Esophagus mucosa (tissue), 1 donor: ENCODE measurements around the gene DAGLA. TPM values are rescaled to one million over a fixed set of nuclear protein-coding genes. Genes with fewer than 3 reads are reported as not detected.

Source experiments
- ATAC-seq: fragments of 200-7000 bp; cut with Tn5 transposase; one replicate; pipeline ENCODE4 v1.9.1; 2020
- total RNA-seq: library from RNA; stranded (reverse); gene quantifications from one replicate; pipeline ENCODE4 v1.2.4, GENCODE V29; 2023
- donor health status: DM: yes; HTN: yes; CAD: no.

The DAGLA gene
- total RNA-seq, 1 donor from 2014 or later = 2.3 TPM

DNA sequence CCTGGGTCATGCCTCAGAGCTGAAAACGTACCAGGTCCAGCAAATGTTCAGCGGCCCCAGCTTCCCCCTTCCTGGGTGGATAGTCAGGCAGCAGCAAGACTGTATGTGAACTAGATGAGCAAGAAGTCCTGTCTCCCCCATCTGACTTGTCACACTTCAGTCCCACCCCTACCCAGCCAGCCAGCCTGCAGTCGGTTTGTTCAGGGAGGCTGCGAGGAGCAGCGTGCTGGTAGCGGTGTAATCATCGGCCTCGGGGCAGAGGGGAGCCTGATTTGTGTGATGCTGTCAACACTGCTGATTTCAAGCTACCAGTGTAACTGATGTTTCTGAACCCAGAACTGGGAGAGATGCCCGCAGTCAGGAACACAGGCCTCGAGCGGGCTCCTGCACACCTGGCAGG lies 102.7 kb downstream of the DAGLA start:
- ATAC-seq = no peak

DNA sequence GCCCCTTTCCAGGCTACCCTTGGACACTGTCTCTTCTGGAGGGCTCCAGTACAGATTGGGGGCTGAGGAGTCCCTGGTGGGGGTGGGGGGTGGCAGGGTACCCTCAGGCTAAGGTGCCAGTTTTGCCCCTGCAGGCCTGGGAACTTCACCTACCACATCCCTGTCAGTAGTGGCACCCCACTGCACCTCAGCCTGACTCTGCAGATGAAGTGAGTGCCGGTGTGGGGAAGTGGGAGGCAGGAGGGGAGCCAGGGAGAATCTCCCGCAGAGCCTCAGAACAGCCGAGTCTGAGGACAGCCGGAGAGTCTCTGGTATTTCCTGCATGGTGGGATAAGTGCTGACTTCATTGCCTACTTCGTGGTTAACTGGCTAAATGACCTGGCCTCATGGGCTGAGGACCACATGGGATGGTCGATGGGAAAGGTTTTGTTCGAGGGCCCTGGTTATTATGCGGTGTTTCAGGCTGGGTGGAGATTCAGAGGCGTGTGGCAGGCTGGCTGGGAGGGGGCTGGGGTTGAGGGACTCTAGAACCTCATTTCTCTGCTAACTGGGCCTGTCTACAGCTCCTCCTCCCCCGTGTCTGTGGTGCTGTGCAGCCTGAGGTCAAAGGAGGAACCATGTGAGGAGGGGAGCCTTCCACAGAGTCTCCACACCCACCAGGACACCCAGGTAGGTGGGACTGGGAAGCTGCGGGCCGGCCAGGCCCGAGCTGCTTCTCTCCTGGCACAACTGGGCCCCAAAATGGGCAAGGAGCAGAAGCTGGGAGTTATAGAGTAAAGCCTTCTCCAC lies 103.7 kb downstream of the DAGLA start:
- ATAC-seq = no peak

DNA sequence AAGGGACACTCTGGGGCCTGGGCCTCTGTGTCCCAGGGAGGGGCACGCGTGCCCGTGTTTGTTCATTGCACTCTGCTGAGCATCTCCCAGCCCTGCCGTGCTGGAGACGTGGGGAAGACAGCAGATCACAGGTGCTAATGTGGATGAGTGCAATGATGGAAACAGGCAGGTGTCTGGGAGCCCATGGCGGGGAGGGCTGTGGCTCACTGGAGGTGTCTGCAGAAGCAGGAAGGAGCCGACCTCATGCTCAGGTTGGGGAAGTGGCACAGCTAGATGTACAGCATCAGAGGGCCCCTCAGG lies 104.3 kb downstream of the DAGLA start:
- no peak for ATAC-seq

DNA sequence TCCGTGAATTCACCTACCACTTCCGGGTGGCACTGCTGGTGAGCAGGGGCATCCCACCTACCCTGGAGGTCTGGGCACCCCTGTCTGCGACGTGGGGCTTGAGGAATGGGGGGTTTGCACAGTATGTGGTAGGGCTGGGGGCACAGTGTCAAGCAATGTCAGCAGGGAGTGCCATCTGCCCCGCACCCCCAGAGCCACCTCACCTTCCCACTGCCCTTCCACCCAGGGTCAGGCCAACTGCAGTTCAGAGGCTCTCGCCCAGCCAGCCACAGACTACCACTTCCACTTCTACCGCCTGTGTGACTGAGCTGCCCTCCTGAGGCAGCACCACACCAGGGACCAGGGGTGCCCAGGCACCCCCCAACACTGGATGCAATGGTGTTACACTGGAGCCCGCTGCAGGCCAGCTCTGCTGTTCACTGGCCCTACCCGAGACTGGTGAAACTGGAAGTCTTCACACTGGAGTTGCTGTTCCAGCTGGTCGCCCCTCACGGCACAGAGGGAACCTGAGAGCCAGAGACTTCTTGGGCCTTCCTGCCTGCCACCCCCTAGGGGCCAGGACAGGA lies 105.7 kb downstream of the DAGLA start:
- no peak for ATAC-seq

DNA sequence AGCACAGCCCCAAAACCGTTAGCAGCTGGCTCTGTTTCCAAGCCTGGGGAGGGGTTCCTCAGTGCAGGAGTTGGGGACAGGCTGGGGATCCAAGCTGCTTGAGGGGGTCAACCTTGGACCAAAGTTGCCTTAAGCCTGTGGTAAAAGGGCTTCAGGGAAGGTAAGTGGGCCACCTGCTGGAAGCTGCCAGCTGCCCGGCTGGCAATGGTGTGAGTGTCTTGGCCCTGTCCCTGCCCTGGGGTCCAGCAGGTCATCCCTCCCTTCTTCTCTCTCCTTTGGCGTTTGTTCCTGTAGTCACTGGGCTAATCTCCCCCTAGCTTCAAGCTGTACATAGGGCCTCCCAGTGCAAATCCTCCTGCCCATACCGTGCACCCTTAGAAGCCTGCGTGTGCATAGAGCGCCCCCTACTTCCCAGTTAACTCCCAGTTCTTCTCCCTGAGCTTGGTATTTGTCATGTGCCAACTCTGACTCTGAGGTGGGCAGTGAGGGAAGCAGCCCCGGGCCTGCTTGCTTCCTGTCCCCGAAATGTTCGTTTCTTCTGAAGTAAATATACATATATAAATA lies 107.8 kb downstream of the DAGLA start:
- no peak for ATAC-seq

DNA sequence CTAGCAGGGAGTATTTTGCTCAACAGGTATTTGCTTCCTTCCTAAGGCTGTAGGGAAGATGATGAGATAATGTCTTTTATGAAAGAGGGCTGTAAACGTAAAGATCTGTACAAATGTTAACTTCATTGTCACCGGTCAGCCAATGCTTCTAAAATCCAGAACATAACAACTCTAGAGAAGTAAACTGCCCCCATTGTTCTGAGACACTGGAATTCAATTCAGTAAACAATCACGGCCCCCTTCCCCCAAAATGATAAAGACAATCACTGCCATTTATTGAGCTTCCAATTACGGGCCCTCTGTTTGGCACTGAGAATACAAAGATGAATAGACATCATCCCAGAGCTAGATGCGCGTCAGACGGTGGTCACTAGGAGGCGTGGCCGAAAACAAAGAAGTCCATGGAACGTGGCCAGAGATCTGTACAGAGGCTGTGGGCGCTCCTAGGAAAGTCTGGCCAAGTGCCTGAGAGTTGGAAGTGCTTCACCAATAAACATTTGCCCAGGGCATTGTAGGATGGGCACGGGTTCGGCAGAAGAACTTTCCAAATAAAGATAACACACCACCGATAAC lies 111.6 kb downstream of the DAGLA start:
- ATAC-seq = peak; percentile 61

DNA sequence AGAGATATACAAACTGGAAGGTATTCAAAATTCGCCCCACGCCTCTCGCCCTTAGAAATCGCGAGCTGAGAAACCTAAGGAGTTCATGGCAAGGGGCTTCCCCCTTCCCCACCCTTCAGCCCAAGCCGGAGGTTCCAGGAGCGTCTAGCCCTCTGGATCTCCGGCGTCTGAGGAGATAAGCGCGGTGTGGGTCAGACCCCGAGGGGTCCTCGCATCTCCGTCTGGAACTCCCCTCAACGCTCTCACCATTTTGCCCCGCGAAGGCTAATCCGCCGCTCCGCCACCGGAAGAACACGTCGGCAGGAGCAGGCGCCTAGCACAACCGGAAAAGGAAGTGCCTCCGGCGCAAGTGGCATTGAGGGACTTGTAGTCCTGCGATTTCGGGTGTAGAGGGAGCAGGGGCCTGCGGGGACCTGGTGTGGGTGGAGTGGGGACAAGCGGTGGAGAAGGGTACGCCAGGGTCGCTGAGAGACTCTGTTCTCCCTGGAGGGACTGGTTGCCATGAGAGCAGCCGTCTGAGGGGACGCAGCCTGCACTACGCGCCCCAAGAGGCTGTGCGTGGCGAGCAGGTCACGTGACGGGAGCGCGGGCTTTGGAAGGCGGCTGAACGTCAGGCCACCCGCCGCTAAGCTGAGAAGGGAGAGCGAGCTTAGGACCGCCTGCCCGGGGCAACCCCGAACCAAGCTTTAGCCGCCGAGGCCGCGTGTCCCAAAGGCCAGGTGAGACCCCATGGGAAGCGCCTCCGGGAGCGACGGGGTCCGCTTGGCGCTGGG lies 112.3 kb downstream of the DAGLA start, which contains the start of the genes FEN1 and TMEM258:
Gene FEN1 (plus strand): TSS at position 602 of the 773 bp plus-strand sequence. CDS start 2,451 bp downstream, outside the sequence.
Gene TMEM258 (minus strand): TSS at position 290 of the 773 bp plus-strand sequence. CDS start 41 bp downstream, at position 249.
- peak; percentile 90 for ATAC-seq

DNA sequence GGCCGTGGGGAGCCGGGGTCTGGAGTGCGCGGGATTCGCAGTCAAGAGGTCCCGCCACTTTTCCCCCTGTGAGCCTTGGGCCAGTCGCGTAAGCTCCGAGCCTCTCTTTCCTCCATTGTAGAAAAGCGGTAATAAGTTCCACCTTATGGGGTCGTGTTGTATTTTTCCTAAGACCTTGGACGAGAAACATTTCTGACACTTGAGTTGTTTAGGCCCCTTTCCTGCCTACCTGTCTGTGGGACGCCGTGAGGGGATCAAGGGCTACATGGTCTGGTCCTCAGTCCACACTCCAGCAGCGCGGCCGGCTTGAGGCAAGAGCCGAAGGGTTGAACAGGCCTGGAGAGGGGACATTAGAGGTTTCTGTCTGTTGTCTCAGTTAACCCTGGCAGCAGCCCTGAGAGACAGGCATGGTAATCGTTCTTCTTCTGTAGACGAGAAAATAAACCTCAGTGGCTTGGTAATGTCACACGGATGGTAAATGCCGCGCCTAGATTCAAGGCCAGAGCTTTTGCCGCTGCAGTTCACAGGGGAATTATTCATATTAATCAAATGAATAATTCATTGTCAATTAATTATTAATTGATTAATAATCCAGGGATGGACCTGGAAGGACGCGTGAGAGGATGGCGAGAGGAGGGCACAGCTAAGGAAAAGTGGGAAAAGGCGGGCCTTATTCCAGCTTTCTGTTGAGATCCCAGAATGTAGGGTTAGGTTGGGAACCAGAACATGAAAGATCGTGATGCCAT lies 113.1 kb downstream of the DAGLA start:
- no peak for ATAC-seq

DNA sequence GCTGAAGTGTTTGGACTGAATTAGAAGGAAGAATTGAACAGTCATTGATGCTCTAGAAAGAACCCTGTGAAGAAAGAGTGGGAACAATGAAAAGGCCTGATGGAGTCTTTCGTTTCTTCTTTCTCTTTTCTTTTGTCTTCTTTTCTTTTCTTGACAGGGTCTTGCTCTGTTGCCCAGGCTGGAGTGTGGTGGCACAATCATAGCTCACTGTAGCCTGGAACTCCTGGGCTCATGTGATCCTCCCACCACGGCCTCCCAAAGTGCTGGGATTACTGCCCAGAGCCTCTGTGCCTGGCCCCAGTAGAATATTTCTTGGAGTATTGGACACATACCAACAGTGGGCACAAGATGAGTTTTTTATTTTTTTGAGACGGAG lies 113.6 kb downstream of the DAGLA start:
- no peak for ATAC-seq

DNA sequence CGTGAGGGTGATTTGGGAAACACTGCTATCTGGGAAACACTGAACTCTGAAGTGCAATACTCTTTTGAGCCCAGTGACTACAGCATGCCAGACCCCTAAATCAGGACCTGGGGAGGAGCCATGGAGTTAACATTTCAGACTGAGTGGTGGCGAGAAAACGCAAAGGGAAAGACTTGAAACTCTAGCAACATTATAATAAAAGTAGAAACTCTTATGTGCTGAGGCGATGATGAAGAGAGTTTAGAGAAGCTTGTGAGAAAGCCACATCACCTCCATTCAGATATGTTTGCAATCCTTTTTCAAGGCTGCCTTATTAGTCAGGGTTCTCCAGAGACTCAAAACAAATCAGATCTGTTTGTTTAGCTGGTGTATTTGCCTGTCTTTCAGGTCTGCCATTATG lies 114.4 kb downstream of the DAGLA start:
- no peak for ATAC-seq

DNA sequence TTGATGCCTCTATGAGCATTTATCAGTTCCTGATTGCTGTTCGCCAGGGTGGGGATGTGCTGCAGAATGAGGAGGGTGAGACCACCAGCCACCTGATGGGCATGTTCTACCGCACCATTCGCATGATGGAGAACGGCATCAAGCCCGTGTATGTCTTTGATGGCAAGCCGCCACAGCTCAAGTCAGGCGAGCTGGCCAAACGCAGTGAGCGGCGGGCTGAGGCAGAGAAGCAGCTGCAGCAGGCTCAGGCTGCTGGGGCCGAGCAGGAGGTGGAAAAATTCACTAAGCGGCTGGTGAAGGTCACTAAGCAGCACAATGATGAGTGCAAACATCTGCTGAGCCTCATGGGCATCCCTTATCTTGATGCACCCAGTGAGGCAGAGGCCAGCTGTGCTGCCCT lies 115.3 kb downstream of the DAGLA start:
- ATAC-seq = no peak

DNA sequence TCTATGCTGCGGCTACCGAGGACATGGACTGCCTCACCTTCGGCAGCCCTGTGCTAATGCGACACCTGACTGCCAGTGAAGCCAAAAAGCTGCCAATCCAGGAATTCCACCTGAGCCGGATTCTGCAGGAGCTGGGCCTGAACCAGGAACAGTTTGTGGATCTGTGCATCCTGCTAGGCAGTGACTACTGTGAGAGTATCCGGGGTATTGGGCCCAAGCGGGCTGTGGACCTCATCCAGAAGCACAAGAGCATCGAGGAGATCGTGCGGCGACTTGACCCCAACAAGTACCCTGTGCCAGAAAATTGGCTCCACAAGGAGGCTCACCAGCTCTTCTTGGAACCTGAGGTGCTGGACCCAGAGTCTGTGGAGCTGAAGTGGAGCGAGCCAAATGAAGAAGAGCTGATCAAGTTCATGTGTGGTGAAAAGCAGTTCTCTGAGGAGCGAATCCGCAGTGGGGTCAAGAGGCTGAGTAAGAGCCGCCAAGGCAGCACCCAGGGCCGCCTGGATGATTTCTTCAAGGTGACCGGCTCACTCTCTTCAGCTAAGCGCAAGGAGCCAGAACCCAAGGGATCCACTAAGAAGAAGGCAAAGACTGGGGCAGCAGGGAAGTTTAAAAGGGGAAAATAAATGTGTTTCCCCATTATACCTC lies 115.8 kb downstream of the DAGLA start:
- ATAC-seq = no peak

Other genes with a start within 250 kb of the DAGLA start
- gene LRRC10B, start 171.6 kb upstream of the DAGLA start, total RNA-seq = 0.12 TPM
- 3.6 TPM for gene SYT7, start 99.3 kb upstream of the DAGLA start, total RNA-seq
- 0.88 TPM for gene MYRF, start 72.2 kb downstream of the DAGLA start, total RNA-seq
- 90.9 TPM for gene TMEM258, start 112.2 kb downstream of the DAGLA start, total RNA-seq
- gene FEN1, start 112.5 kb downstream of the DAGLA start, total RNA-seq = 18.7 TPM
- 7.5 TPM for gene FADS1, start 136.6 kb downstream of the DAGLA start, total RNA-seq
- gene FADS2, start 147.9 kb downstream of the DAGLA start, total RNA-seq = 43.3 TPM
- gene FADS3, start 211.2 kb downstream of the DAGLA start, total RNA-seq = 3.0 TPM
- gene RAB3IL1, start 237.2 kb downstream of the DAGLA start, total RNA-seq = 0.88 TPM